PFSK-1 (cell line): Measurements from ENCODE around the gene SEC62.

ENCODE experiments used
- FOXP2 ChIP-seq: optimal IDR thresholded peaks from 2 replicates; pipeline ENCODE3; 2011; ENCODE audit warnings: borderline replicate concordance, control low read depth, inconsistent platforms; ENCODE audit not compliant: insufficient read depth; ENCODE audit errors: extremely low read length, extremely low read depth
- POLR2AphosphoS5 ChIP-seq: IDR thresholded peaks from 2 replicates; pipeline ENCODE4 v1.6.1; 2012; ENCODE audit warnings: low read depth, mild to moderate bottlenecking, control low read depth, low read length, moderate library complexity
- REST ChIP-seq, 2 experiments: IDR thresholded peaks; 2 replicates each; pipeline versions ENCODE4 v1.6.1 to v1.8.0; 2011 to 2012; ENCODE audit warnings: low read depth in 2 of 2, low read length in 2 of 2, control low read depth in 1 of 2, inconsistent platforms in 1 of 2, mild to moderate bottlenecking in 1 of 2, moderate library complexity in 1 of 2; ENCODE audit not compliant: insufficient read depth in 1 of 2
- SIN3A ChIP-seq: IDR thresholded peaks from 2 replicates; pipeline ENCODE4 v1.6.1; 2012; ENCODE audit warnings: mild to moderate bottlenecking, low read length, moderate library complexity, borderline replicate concordance; ENCODE audit not compliant: insufficient read depth
- TAF1 ChIP-seq: IDR thresholded peaks from 2 replicates; pipeline ENCODE4 v1.6.1; 2012; ENCODE audit warnings: low read length, control low read depth, borderline replicate concordance; ENCODE audit not compliant: insufficient read depth

The SEC62 gene

GRCh38 chr3:169953462-169954141, 13.0 kb upstream of the SEC62 start:
- TF ChIP-seq TAF1 (no peak), FOXP2 (no peak), POLR2AphosphoS5 (no peak), REST (IDR thresholded peaks at IDR 0.05; ENCODE audit: insufficient read depth in 1 of 2, low read depth in 2 of 2, low read length in 2 of 2) (no peak), SIN3A (no peak)

GRCh38 chr3:169954142-169954756, 12.4 kb upstream of the SEC62 start:
- TF ChIP-seq SIN3A (no peak), TAF1 (no peak), POLR2AphosphoS5 (no peak), FOXP2 (no peak), REST (IDR thresholded peaks at IDR 0.05; ENCODE audit: insufficient read depth in 1 of 2, low read depth in 2 of 2, low read length in 2 of 2) (no peak)

- TF ChIP-seq POLR2AphosphoS5 = no peak
- TF ChIP-seq SIN3A = no peak
- TF ChIP-seq REST (IDR thresholded peaks at IDR 0.05; ENCODE audit: insufficient read depth in 1 of 2, low read depth in 2 of 2, low read length in 2 of 2) = no peak
- TF ChIP-seq FOXP2 = no peak
- no peak for TF ChIP-seq TAF1
Measured at GRCh38 chr3:169955406-169955805, 11.2 kb upstream of the SEC62 start.

GRCh38 chr3:169964176-169964575, 2.4 kb upstream of the SEC62 start:
- no peak for TF ChIP-seq REST (IDR thresholded peaks at IDR 0.05; ENCODE audit: insufficient read depth in 1 of 2, low read depth in 2 of 2, low read length in 2 of 2)
- no peak for TF ChIP-seq TAF1
- TF ChIP-seq SIN3A = no peak
- TF ChIP-seq POLR2AphosphoS5 = no peak
- no peak for TF ChIP-seq FOXP2
